T-helper 2 cell (primary cell): ENCODE results near the gene CAPN12.

Experiments
- DNase-seq, 5 experiments: peaks; one replicate each; pipeline versions ENCODE4 v3.0.0 to v3.0.0-alpha.2; 2012 to 2022

The CAPN12 gene

DNA sequence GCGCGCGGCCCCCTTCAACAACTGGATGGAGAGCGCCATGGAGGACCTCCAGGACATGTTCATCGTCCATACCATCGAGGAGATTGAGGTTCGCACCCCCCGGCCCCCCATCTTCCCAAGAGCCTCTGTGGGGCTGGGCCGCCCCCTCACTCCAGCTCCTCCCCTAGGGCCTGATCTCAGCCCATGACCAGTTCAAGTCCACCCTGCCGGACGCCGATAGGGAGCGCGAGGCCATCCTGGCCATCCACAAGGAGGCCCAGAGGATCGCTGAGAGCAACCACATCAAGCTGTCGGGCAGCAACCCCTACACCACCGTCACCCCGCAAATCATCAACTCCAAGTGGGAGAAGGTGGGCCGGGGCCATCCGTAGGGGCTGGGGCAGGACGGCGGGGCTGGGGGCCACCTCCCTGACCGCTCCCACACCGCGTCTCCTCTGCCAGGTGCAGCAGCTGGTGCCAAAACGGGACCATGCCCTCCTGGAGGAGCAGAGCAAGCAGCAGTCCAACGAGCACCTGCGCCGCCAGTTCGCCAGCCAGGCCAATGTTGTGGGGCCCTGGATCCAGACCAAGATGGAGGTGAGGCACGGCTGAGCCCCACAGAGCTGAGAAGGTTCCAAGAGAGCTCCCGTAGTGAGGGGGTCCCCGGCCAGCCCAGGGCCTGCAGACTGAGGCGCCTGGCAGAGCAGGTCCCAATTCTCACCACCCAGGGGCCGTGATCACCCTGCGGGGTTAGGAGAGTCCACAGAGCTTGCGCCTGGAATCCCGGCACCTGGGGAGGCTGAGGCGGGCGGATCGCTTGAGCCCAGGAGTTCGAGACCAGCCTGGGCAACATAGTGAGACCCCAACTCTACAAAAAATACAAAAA lies 20.1 kb downstream of the CAPN12 start:
- DNase-seq: no peak

DNA sequence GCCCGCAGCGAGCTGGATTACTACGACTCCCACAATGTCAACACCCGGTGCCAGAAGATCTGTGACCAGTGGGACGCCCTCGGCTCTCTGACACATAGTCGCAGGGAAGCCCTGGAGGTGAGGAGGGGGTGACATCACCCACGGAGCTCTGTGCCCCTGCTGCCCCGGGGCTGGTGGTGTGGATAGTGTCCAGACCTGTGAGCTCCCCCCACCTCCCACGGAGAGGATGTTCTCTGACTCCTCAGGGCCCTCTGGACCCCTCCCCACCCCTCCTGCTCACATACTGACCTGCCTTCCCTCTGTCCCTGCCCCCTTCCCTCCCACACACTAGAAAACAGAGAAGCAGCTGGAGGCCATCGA lies 20.7 kb downstream of the CAPN12 start:
- DNase-seq: no peak

- no peak for DNase-seq
Measured at GRCh38 chr19:38722947-38723605, 21.2 kb downstream of the CAPN12 start.

- DNase-seq: no peak
Measured at GRCh38 chr19:38721979-38722773, 22.1 kb downstream of the CAPN12 start.

DNA sequence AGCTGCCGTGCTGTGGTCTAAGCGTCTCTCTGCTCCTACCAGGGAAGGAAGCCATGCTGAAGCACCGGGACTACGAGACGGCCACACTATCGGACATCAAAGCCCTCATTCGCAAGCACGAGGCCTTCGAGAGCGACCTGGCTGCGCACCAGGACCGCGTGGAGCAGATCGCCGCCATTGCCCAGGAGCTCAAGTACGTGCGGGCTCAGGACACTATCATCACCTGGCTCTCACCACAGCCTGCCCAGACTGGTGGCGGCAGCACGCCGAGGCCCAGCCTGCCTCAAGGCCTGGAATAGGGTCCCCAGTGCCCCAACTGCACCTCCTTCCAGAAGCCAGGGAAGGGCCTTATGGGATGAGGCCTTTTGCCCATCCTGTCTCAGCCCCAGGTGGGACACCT lies 22.8 kb downstream of the CAPN12 start:
- no peak for DNase-seq

DNA sequence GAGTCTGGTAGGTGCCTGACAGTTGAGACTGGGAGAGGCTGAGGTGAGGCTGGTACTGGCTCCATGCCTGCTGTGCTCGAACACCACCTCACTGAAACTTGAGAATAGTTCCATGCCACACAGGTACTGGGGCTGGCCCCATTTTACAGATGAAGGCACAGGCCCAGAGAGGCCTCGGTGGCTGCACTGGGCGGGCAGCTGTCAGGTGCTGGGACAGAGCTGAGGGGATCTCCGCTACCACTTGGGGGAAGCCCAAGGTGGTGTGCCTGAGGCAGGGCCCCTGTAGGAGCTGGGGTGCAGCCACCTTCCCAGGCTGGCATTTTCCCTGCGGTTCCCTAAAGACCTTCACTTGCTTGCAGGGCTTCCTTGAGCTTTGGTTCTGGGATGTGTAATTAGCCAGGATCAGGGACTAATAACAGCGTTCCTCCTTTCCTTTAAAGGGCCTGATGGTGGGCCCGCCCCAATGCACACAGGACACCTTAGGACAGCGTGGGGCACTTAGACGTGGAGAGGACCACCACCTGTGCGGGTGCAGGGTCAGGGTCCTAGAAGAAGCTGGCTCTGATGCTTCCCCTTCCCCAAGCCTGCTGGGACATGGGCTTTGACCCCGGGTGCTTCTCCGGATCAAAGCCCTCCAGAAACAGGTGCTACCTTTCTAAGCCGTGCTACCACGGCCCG lies 23.6 kb downstream of the CAPN12 start:
- DNase-seq: no peak

GRCh38 chr19:38719761-38720558 lies 24.3 kb downstream of the CAPN12 start:
- no peak for DNase-seq

DNA sequence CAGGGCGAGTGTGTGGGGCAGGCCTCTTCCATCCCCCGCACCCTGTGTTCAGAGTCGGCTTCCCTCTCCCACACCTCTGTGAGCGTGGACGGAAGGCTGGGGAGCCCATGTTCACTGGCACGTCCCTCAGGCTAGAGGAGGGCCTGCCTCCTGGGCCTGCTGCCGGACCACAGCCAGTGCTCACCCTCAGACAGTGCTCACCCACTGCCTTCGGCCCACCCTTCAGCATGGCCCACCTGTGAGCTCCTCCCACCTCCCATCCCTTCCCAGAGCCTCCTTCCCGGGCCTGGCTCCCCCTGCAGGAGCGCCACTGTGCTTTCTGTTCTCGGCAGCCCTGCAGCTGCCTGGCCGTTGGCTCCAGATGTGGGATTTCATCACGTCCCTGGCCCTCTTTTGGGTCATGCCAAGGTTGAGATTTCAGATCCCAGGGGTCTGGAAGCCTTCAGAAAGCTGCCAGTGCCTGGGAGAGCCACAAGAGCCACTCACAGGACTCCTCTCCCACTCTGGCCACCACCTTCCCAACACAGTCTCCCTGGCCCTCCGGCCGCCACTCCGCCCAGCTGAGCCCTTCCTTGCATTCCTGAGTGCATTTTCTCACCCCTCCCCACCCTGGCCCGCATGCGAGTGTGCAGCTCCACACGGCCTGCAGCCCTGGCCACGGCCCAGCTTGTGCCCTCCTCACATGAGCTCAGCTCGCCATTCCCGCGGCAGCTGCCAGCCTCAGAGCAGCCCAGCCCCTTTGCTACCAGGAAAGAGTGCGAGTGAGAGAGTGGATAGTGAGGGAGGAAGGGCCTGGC lies 25.3 kb downstream of the CAPN12 start:
- DNase-seq: no peak

- DNase-seq: no peak
Measured at GRCh38 chr19:38717855-38718254, 26.4 kb downstream of the CAPN12 start.

DNA sequence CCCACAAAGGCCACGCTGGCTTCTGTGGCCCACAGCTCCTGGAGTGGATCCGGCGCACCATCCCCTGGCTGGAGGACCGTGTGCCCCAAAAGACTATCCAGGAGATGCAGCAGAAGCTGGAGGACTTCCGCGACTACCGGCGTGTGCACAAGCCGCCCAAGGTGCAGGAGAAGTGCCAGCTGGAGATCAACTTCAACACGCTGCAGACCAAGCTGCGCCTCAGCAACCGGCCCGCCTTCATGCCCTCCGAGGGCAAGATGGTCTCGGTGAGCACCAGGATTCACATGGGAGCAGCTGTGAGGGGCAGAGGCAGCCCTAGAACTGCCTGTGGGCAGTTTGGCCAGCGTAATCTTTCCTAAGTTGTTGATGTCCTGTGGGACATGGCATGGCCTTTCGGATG lies 27.2 kb downstream of the CAPN12 start:
- no peak for DNase-seq

- no peak for DNase-seq
Measured at GRCh38 chr19:38715555-38715954, 28.7 kb downstream of the CAPN12 start.

DNA sequence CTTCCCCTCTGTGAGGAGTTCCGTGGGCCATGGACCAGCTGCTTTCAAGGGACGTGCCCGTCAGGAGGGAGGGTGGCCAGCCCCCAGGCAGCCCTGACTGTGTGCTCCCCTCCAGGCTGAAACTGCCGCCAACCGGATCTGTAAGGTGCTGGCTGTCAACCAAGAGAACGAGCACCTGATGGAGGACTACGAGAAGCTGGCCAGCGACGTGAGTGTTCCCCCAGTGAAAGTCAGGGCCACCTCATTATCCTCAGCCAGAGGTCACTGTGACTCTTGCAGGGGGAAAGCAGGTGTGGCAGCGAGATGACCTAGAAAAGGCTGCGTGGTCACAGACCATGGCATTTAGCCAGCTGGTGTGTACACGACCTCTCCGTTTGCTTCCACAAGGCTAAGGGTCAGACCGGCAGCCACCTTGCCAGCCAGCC lies 29.9 kb downstream of the CAPN12 start:
- DNase-seq: no peak

GRCh38 chr19:38713865-38714264 lies 30.4 kb downstream of the CAPN12 start:
- no peak for DNase-seq

- DNase-seq: no peak
Measured at GRCh38 chr19:38713227-38713649, 31.0 kb downstream of the CAPN12 start.

- no peak for DNase-seq
Measured at GRCh38 chr19:38712161-38712748, 32.0 kb downstream of the CAPN12 start.

DNA sequence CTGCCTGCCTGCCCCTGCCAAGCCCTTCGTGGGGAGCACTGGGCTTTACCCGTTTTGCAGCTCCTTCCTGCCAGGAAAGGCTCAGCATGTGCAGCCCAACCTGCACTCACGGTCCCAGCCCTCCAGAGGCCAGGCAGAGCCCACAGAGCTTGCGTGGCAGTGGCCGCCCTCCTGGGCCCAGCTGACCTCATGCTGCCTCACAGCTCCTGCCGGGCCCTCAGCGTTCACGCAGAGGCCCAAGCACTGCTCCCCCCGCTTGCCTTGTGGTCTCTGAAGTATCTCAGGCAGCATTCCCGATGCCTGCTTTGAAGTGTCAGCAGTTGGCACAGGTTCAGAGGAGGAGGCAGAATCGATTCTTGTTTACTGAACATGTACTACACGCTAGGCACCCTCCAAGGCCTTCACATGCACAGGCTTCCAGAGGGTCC lies 32.5 kb downstream of the CAPN12 start:
- no peak for DNase-seq

DNA sequence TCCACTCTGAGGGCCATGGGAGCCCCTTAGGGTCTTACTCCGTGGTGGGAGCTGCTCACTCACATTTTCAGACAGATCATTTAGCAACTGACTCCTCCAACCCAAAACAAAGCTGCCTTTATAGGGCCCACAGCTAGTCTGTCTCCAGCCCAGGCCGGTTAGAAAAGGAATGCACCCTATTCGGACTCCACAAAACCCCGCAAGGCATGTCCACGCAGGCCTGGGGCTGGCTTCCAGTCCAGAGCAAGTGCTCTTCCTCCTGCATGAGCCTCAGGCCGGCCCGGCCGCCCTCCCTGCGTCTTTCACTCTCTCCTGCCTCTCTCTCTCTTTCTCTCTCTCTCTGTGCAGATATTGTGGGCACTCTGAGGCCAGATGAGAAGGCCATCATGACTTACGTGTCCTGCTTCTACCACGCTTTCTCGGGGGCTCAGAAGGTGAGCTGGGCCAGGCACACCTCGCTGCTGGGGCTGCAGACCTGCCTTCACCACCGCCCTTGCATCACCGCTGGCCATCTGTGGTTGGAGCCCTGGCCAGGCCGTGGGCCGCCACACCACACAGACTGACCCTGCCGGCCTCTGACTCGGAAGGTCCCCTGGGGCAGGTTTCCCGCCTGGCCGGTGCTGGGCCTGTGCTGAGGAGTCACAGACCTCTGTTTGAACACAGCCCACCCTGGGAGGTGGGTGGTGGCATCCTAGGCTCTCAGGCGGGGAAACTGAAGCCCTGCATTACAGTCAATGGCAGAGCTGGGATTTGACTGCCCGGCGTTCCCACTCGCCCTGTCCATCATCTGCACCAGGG lies 33.1 kb downstream of the CAPN12 start:
- DNase-seq: no peak

GRCh38 chr19:38710416-38710702 lies 33.9 kb downstream of the CAPN12 start:
- DNase-seq: no peak

GRCh38 chr19:38709671-38710415 lies 34.4 kb downstream of the CAPN12 start:
- DNase-seq: no peak
